Placental pericyte (primary cell): ENCODE results near the gene IRF2BPL. TPM values are rescaled to one million over a fixed set of nuclear protein-coding genes. Genes with fewer than 3 reads are reported as not detected.

Experiments used
- total RNA-seq: library from RNA; depleted of rRNA; stranded (reverse); fragments of >200 nt; gene quantifications from 2 replicates; pipeline ENCODE4 v1.2.3, GENCODE V29; 2012

Gene IRF2BPL
- total RNA-seq: 42.9 and 91.5 TPM in 2 replicates

DNA sequence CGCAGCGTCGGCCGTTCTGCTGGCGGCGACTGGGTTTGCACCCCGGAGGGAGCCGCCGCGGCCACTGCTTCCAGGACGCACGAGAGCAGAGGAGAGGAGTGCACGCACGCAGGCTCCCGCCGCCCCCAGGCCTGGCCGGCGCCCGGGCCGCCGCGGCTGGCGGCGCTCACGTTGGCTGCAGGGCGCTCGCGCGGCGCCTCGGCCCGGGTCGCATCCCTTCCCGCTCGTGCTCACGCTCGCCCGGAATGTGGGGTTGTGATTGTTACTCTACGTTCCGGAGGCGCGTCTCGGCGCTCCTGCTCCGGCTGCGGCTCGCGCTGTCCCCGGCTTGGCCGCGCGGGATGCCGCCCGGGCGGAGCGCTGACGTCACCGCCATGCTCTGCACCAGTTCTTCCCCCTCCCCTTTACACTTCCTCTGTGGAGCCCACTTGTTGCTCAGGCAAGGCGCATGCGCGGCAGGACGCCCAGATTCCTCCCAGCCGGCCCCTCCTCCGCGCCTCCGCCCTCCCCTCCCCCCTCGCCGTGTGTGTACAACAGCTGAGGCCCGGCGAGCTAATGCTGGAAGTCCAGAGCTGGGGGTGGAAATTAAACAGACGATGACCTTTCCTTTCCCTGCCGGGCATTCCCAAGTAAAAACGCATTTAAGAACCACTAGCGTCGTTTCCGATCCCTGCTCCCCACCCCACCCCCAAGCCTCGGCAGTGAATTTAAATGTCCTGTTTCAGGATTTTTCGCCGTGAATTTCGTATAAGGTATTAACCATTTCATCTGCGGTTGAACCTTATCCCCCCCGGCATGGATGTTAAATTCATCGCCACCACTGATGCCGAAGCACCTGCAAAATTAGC, at the start of gene IRF2BPL:
Gene IRF2BPL (minus strand): TSS at position 325 of the 848 bp plus-strand sequence. CDS start 916 bp downstream, outside the sequence.

Other genes starting within 250 kb of the IRF2BPL start
- 6.3 and 8.3 TPM in 2 replicates for gene ANGEL1, start 215.8 kb downstream of the IRF2BPL start, total RNA-seq
- not detected in 2 replicates for gene LRRC74A, start 202.3 kb downstream of the IRF2BPL start, total RNA-seq
- gene CIPC, start 69.5 kb upstream of the IRF2BPL start, total RNA-seq: 10.5 and 14.7 TPM in 2 replicates
- under 0.01 TPM in 1 of 2 replicates, not detected in the other for gene ZDHHC22, start 113.1 kb upstream of the IRF2BPL start, total RNA-seq
- under 0.01 TPM in 1 of 2 replicates, not detected in the other for gene TMEM63C, start 153.1 kb upstream of the IRF2BPL start, total RNA-seq
- gene NGB, start 242.5 kb upstream of the IRF2BPL start, total RNA-seq: not detected in 2 replicates